Measurements from ENCODE around the gene FAM13B. TPM values are rescaled to one million over a fixed set of nuclear protein-coding genes. Genes with fewer than 3 reads are reported as not detected.

The FAM13B gene
- total and polyA plus RNA-seq, 8 donors = 23.8 to 53.3 (median 46.6) TPM

- Histone ChIP-seq H3K27ac (no peak overlapping the region), H3K27me3 (no peaks in the 10 kb centered on the region), H3K4me1 (no peaks in the 10 kb centered on the region), H3K36me3 (no peaks in the 10 kb centered on the region), H3K9me3 (no peaks in the 10 kb centered on the region), H3K4me3 (no peak overlapping the region)
- peak; percentile 16 to 85 (median 61) for DNase-seq
- TF ChIP-seq CTCF (IDR thresholded peaks at IDR 0.05) = peak; percentile 67 to 81
- intact Hi-C loops (cut with DNase I) = no loop called here
- ATAC-seq = peak; percentile 94
Observed at GRCh38 chr5:138068742-138069600, 36.1 kb upstream of the FAM13B start.

GRCh38 chr5:138067945-138068344 is 35.1 kb upstream of the FAM13B start:
- H3K27me3 ChIP-seq = no peaks in the 10 kb centered on the region
- no peak for ATAC-seq
- intact Hi-C loops (cut with DNase I) = no loop called here
- H3K36me3 ChIP-seq = no peaks in the 10 kb centered on the region
- H3K4me1 ChIP-seq = no peaks in the 10 kb centered on the region
- no peak overlapping the region for H3K27ac ChIP-seq
- TF ChIP-seq CTCF (IDR thresholded peaks at IDR 0.05) = no peak
- no peak for DNase-seq
- no peaks in the 10 kb centered on the region for H3K9me3 ChIP-seq
- H3K4me3 ChIP-seq = no peak overlapping the region

GRCh38 chr5:138065102-138065501 is 32.2 kb upstream of the FAM13B start:
- Histone ChIP-seq H3K9me3 (no peaks in the 10 kb centered on the region), H3K27ac (no peak overlapping the region), H3K27me3 (no peaks in the 10 kb centered on the region), H3K36me3 (no peaks in the 10 kb centered on the region), H3K4me3 (no peak overlapping the region), H3K4me1 (no peaks in the 10 kb centered on the region)
- DNase-seq (no peak), ATAC-seq (no peak)
- no peak for TF ChIP-seq CTCF (IDR thresholded peaks at IDR 0.05)
- intact Hi-C loops (cut with DNase I) = no loop called here

GRCh38 chr5:138064526-138064925 is 31.6 kb upstream of the FAM13B start:
- intact Hi-C loops (cut with DNase I) = no loop called here
- no peak for TF ChIP-seq CTCF (IDR thresholded peaks at IDR 0.05)
- ATAC-seq (no peak), DNase-seq (no peak)
- Histone ChIP-seq H3K4me3 (no peak overlapping the region), H3K9me3 (no peaks in the 10 kb centered on the region), H3K27ac (no peak overlapping the region), H3K4me1 (no peaks in the 10 kb centered on the region), H3K27me3 (no peaks in the 10 kb centered on the region), H3K36me3 (no peaks in the 10 kb centered on the region)

GRCh38 chr5:138054847-138055558 is 22.1 kb upstream of the FAM13B start:
- H3K9me3 ChIP-seq = no peaks in the 10 kb centered on the region

More at GRCh38 chr5:138054847-138055558, 22.1 kb upstream of the FAM13B start:
- no peak for TF ChIP-seq CTCF (IDR thresholded peaks at IDR 0.05)
- DNase-seq (peak in 1 of 4 donors; percentile 16), ATAC-seq (no peak)
- Histone ChIP-seq H3K4me3 (no peak overlapping the region), H3K27me3 (peaks cover 0 to 7% of the 10 kb centered on the region in 2 donors), H3K27ac (no peak overlapping the region), H3K36me3 (no peaks in the 10 kb centered on the region), H3K4me1 (no peaks in the 10 kb centered on the region)
- intact Hi-C loops (cut with DNase I) = no loop called here
